ENCODE results near the gene NCKAP5L. TPM values are rescaled to one million over a fixed set of nuclear protein-coding genes. Genes with fewer than 3 reads are reported as not detected.

Gene NCKAP5L
- total and polyA plus RNA-seq, 9 of the 15 experiments (the other 6 are each of a cell fraction or from before 2014, with no cell fraction given) = 0.01 to 14.4 (median 3.7) TPM

- TF ChIP-seq ZNF589 (CRISPR knock-in tag; IDR thresholded peaks at IDR 0.05; ENCODE audit: low read depth) = no peak; the same call in 1 of the 2 replicates
- no peak for TF ChIP-seq ATF2 (CRISPR knock-in tag; IDR thresholded peaks at IDR 0.05)
- no peak for TF ChIP-seq MITF (IDR thresholded peaks at IDR 0.05)
- TF ChIP-seq E2F3 (CRISPR knock-in tag; IDR thresholded peaks at IDR 0.05) = peak; percentile 39; the same call in 1 of the 2 replicates
- no peak for TF ChIP-seq ZKSCAN8 (CRISPR knock-in tag; IDR thresholded peaks at IDR 0.05)
- peak; percentile 21; the same call in 1 of the 2 replicates for TF ChIP-seq BHLHE40 (IDR thresholded peaks at IDR 0.05; ENCODE audit: low read length)
- 0 out of 2 replicates have a peak, but pooled peaks have one; percentile 11 for TF ChIP-seq ARID1B (IDR thresholded peaks at IDR 0.05)
- no peak for TF ChIP-seq ZNF655 (CRISPR knock-in tag; IDR thresholded peaks at IDR 0.05)
- TF ChIP-seq BCOR (IDR thresholded peaks at IDR 0.05) = no peak
- TF ChIP-seq MEIS2 (IDR thresholded peaks at IDR 0.05; ENCODE audit: partially characterized antibody) = no peak
- peak in 1 of 2 experiments; percentile 78; a peak in 2 of 4 replicates for TF ChIP-seq TEAD1 (CRISPR knock-in tag; IDR thresholded peaks at IDR 0.05)
- TF ChIP-seq ETS2 (tag; IDR thresholded peaks at IDR 0.05; ENCODE audit: borderline replicate concordance, poor library complexity, severe bottlenecking) = no peak
- no peak for TF ChIP-seq MXI1 (IDR thresholded peaks at IDR 0.05; ENCODE audit: low read depth, low read length)
- no peak for TF ChIP-seq KDM2B (CRISPR knock-in tag; IDR thresholded peaks at IDR 0.05)
- no peak for TF ChIP-seq ZNF444 (CRISPR knock-in tag; IDR thresholded peaks at IDR 0.05)
- no peak; the same call in 1 of the 2 replicates for TF ChIP-seq KLF13 (tag; IDR thresholded peaks at IDR 0.05; ENCODE audit: borderline replicate concordance, low read depth)
- no peak for TF ChIP-seq TRIM24 (IDR thresholded peaks at IDR 0.05)
- peak in 1 of 2 experiments; percentile 47; a peak in 1 of 4 replicates for TF ChIP-seq SRF (CRISPR knock-in tag; IDR thresholded peaks at IDR 0.05)
- no peak for TF ChIP-seq NR3C1 (CRISPR knock-in tag; IDR thresholded peaks at IDR 0.05)
- TF ChIP-seq NFYB (IDR thresholded peaks at IDR 0.05; ENCODE audit: extremely low read depth, insufficient read length) = peak; percentile 14
- 0 out of 2 replicates have a peak, but pooled peaks have one; percentile 10 for TF ChIP-seq NBN (IDR thresholded peaks at IDR 0.05; ENCODE audit: low read depth)
- TF ChIP-seq MED1 (CRISPR knock-in tag; IDR thresholded peaks at IDR 0.05; ENCODE audit: borderline replicate concordance) = no peak
- no peak for TF ChIP-seq ZNF197 (CRISPR knock-in tag; IDR thresholded peaks at IDR 0.05; ENCODE audit: low read depth)
- no peak for TF ChIP-seq TARDBP (IDR thresholded peaks at IDR 0.05)
- 0 out of 2 replicates have a peak, but pooled peaks have one; percentile 41 for TF ChIP-seq TAF15 (IDR thresholded peaks at IDR 0.05; ENCODE audit: low read depth, low read length)
Observed at GRCh38 chr12:49741882-49742620, 86.2 kb downstream of the NCKAP5L start (continued).

Data from K562 (cell line).